Neural progenitor cell (in vitro differentiated cells): Measurements from ENCODE around the gene MEI1. TPM values are rescaled to one million over a fixed set of nuclear protein-coding genes. Genes with fewer than 3 reads are reported as not detected.

ENCODE experiments used
- DNase-seq: peaks from one replicate; pipeline ENCODE4 v3.0.0-alpha.2; 2016; ENCODE audit warnings: low spot score
- H2AFZ ChIP-seq: fragments of 200-600 bp; sonication (generic); replicated peaks from 2 replicates; pipeline ENCODE4 v1.6.1; 2016; ENCODE audit warnings: antibody characterized with exemption
- H3F3A ChIP-seq: fragments of 200-600 bp; sonication (generic); 2 replicates; pipeline ENCODE4 v1.6.1; 2016; ENCODE audit warnings: antibody characterized with exemption, low read depth
- H3K27ac ChIP-seq: fragments of 200-600 bp; sonication (generic); 2 replicates; pipeline ENCODE4 v1.5.1; 2016; ENCODE audit warnings: mild to moderate bottlenecking
- H3K27me3 ChIP-seq: fragments of 200-600 bp; sonication (generic); 2 replicates; pipeline ENCODE4 v1.6.1; 2016; ENCODE audit warnings: mild to moderate bottlenecking, moderate library complexity
- H3K36me3 ChIP-seq: fragments of 200-600 bp; sonication (generic); 2 replicates; pipeline ENCODE4 v1.5.1; 2016
- H3K4me1 ChIP-seq: fragments of 200-600 bp; sonication (generic); 2 replicates; pipeline ENCODE4 v1.6.1; 2016; ENCODE audit warnings: mixed run types
- H3K4me2 ChIP-seq: fragments of 200-600 bp; sonication (generic); 2 replicates; pipeline ENCODE4 v1.6.1; 2016
- H3K4me3 ChIP-seq: fragments of 200-600 bp; sonication (generic); 2 replicates; pipeline ENCODE4 v1.5.1; 2016
- H3K79me2 ChIP-seq: fragments of 200-600 bp; sonication (generic); 2 replicates; pipeline ENCODE4 v1.6.1; 2016; ENCODE audit warnings: low read depth
- H3K9ac ChIP-seq: fragments of 200-600 bp; sonication (generic); 2 replicates; pipeline ENCODE4 v1.6.1; 2016
- H3K9me3 ChIP-seq: fragments of 200-600 bp; sonication (generic); 2 replicates; pipeline ENCODE4 v1.5.1; 2016; ENCODE audit warnings: low read depth
- H4K20me1 ChIP-seq: fragments of 200-600 bp; sonication (generic); 2 replicates; pipeline ENCODE4 v1.6.1; 2016; ENCODE audit warnings: low read depth
- H3K27ac Mint-ChIP-seq: 3 replicates; pipeline ENCODE4 v1.8.0; 2021; ENCODE audit warnings: mixed read lengths
- H3K27me3 Mint-ChIP-seq: 2 replicates; pipeline ENCODE4 v1.8.0; 2022; ENCODE audit warnings: low read depth, mild to moderate bottlenecking, inconsistent platforms, moderate library complexity, mixed read lengths; ENCODE audit not compliant: insufficient read depth
- H3K36me3 Mint-ChIP-seq: 3 replicates; pipeline ENCODE4 v1.8.0; 2021; ENCODE audit warnings: mixed read lengths
- H3K4me1 Mint-ChIP-seq: 3 replicates; pipeline ENCODE4 v1.8.0; 2021; ENCODE audit warnings: mixed read lengths
- H3K4me3 Mint-ChIP-seq: 3 replicates; pipeline ENCODE4 v1.8.0; 2021; ENCODE audit warnings: mild to moderate bottlenecking, moderate library complexity, mixed read lengths
- H3K9me3 Mint-ChIP-seq: 3 replicates; pipeline ENCODE4 v1.8.0; 2020; ENCODE audit warnings: mixed read lengths
- EZH2 ChIP-seq: fragments of 200-600 bp; sonication (generic); IDR thresholded peaks from 2 replicates; pipeline ENCODE4 v1.6.1; 2017; ENCODE audit warnings: antibody characterized with exemption, mild to moderate bottlenecking, moderate library complexity
- EZH2phosphoT487 ChIP-seq: fragments of 200-600 bp; sonication (generic); IDR thresholded peaks from 2 replicates; pipeline ENCODE4 v1.6.1; 2017; ENCODE audit warnings: antibody characterized with exemption
- total RNA-seq: library from RNA; depleted of rRNA; stranded (reverse); fragments of >200 nt; gene quantifications from 2 replicates; pipeline ENCODE4 v1.2.3, GENCODE V29; 2015; ENCODE audit warnings: low replicate concordance
- TF ChIP-seq, protein P1 (sequence below): fragments of 200-600 bp; sonication (generic); IDR thresholded peaks from 2 replicates; pipeline ENCODE4 v1.5.1; 2017; ENCODE audit warnings: antibody characterized with exemption, mild to moderate bottlenecking

MEI1 gene
- total RNA-seq, 1 donor from 2014 or later: not detected

DNA sequence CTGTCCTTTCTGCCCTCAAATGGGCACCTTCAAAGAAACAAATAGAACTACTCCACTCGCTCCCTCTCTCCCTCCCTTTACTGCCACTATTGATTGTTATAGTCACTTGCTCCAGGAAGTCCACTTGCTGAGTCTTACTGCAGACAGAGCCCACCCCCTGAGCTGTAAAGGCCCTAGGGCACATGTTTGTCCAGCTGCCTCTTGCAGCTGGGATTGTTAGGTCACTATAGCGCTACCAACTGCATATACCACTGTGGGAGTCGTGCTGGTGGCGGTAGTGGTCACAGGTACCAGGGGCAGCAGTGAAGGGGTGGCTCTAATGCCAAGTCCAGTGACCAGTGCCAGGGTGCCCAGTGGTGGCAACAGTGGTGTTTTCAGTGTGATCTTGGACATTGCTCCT, 129.2 kb downstream of the MEI1 start:
- Histone ChIP-seq H3K27ac (no peak overlapping the region), H3F3A (peaks cover 17% of the 10 kb centered on the region), H3K4me2 (no peak overlapping the region), H3K27me3 (no peaks in the 10 kb centered on the region), H3K4me3 (no peak overlapping the region), H4K20me1 (no peaks in the 10 kb centered on the region), H3K9me3 (no peaks in the 10 kb centered on the region), H3K36me3 (no peaks in the 10 kb centered on the region), H3K79me2 (peaks cover 10% of the 10 kb centered on the region), H2AFZ (no peak overlapping the region), H3K9ac (no peak overlapping the region), H3K4me1 (peaks cover 15% of the 10 kb centered on the region)
- H3K4me3 Mint-ChIP-seq: peak overlapping the region; percentile 1
- H3K27ac Mint-ChIP-seq: peak overlapping the region; percentile 89
- H3K9me3 Mint-ChIP-seq: no peaks in the 10 kb centered on the region
- peaks cover 11% of the 10 kb centered on the region for H3K27me3 Mint-ChIP-seq
- H3K4me1 Mint-ChIP-seq: peaks cover 74% of the 10 kb centered on the region
- TF ChIP-seq EZH2phosphoT487 (no peak), EZH2 (no peak)
- TF ChIP-seq, protein P1, sequence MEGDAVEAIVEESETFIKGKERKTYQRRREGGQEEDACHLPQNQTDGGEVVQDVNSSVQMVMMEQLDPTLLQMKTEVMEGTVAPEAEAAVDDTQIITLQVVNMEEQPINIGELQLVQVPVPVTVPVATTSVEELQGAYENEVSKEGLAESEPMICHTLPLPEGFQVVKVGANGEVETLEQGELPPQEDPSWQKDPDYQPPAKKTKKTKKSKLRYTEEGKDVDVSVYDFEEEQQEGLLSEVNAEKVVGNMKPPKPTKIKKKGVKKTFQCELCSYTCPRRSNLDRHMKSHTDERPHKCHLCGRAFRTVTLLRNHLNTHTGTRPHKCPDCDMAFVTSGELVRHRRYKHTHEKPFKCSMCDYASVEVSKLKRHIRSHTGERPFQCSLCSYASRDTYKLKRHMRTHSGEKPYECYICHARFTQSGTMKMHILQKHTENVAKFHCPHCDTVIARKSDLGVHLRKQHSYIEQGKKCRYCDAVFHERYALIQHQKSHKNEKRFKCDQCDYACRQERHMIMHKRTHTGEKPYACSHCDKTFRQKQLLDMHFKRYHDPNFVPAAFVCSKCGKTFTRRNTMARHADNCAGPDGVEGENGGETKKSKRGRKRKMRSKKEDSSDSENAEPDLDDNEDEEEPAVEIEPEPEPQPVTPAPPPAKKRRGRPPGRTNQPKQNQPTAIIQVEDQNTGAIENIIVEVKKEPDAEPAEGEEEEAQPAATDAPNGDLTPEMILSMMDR: no peak
- no peak for DNase-seq
- peaks cover 8% of the 10 kb centered on the region for H3K36me3 Mint-ChIP-seq

DNA sequence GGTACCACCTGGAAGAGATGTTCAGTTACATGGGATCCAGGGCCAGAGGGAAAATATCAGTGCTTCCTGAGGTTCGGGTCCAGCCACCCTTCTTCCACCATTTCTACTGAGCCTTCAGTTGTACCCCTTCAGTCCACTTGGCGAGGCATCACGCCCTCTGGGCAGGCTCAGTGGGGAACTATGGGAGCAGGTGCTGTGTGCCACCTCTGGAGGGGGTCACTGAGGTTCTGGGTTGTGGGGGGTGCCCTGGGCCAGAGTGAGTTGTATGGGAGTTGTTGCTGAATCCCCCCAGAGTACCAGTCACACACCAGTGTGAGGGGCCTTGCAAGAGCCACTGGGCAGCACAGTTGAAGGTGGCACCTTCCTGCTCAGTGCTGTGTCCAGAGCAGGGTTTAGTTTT, 130.9 kb downstream of the MEI1 start:
- DNase-seq: no peak
- Mint-ChIP-seq H3K27me3 (peaks cover 6% of the 10 kb centered on the region), H3K4me1 (peaks cover 67% of the 10 kb centered on the region), H3K4me3 (no peak overlapping the region), H3K9me3 (no peaks in the 10 kb centered on the region), H3K36me3 (peaks cover 10% of the 10 kb centered on the region), H3K27ac (peak overlapping the region; percentile 74)
- no peak overlapping the region for H3K27ac ChIP-seq
- H3K4me2 ChIP-seq: no peak overlapping the region
- no peak for TF ChIP-seq EZH2
- TF ChIP-seq, protein P1: peak; percentile 24
- no peak overlapping the region for H2AFZ ChIP-seq
- H3K9me3 ChIP-seq: no peaks in the 10 kb centered on the region
- H3K27me3 ChIP-seq: no peaks in the 10 kb centered on the region
- H3K9ac ChIP-seq: no peak overlapping the region
- peaks cover 26% of the 10 kb centered on the region for H3K79me2 ChIP-seq
- peaks cover 12% of the 10 kb centered on the region for H4K20me1 ChIP-seq
- H3K4me1 ChIP-seq: peaks cover 24% of the 10 kb centered on the region
- H3K36me3 ChIP-seq: no peaks in the 10 kb centered on the region
- no peak overlapping the region for H3K4me3 ChIP-seq
- peaks cover 17% of the 10 kb centered on the region for H3F3A ChIP-seq

DNA sequence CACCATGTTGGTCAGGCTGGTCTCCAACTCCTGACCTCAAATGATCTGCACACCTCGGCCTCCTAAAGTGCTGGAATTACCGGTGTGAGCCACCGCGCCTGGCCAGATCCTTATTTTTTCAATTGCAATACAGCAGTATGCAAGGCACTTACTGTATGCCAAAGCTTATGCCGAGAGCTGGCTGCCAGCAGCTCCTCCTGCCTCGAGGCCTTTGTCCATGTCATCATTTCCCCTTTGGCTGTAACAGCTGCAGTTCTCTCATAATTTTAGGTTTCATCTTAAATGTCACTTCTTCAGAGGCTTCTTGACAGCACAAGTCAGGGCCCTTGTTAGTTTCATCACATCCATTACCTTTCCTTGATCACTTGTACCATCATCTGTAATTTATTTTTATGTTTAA, 132.1 kb downstream of the MEI1 start:
- Histone ChIP-seq H3K9ac (no peak overlapping the region), H3K4me1 (peaks cover 28% of the 10 kb centered on the region), H4K20me1 (peaks cover 24% of the 10 kb centered on the region), H3K9me3 (no peaks in the 10 kb centered on the region), H3K4me2 (no peak overlapping the region), H3K4me3 (peak overlapping the region; percentile 83), H3K79me2 (peaks cover 38% of the 10 kb centered on the region), H2AFZ (no peak overlapping the region), H3F3A (peaks cover 17% of the 10 kb centered on the region), H3K27ac (peak overlapping the region; percentile 100), H3K27me3 (no peaks in the 10 kb centered on the region), H3K36me3 (peaks cover 7% of the 10 kb centered on the region)
- no peaks in the 10 kb centered on the region for H3K9me3 Mint-ChIP-seq
- peaks cover 66% of the 10 kb centered on the region for H3K4me1 Mint-ChIP-seq
- no peak overlapping the region for H3K4me3 Mint-ChIP-seq
- TF ChIP-seq, protein P1: no peak
- TF ChIP-seq EZH2: no peak
- no peak for TF ChIP-seq EZH2phosphoT487
- no peak for DNase-seq
- H3K27ac Mint-ChIP-seq: peak overlapping the region; percentile 100
- H3K27me3 Mint-ChIP-seq: peaks cover 6% of the 10 kb centered on the region
- peaks cover 17% of the 10 kb centered on the region for H3K36me3 Mint-ChIP-seq
